GM19025 (cell line): ENCODE measurements around the gene PDXDC1.
"Not testable (repeated sequence)": the region's sequence is repeated elsewhere in the genome, so short reads cannot be mapped to it uniquely, and the experiment has no call there.

ENCODE experiments used
- ATAC-seq: cut with Tn5 transposase; IDR thresholded peaks from one replicate; pipeline ENCODE4 v1.9.1; 2021; ENCODE audit warnings: mild to moderate bottlenecking, low read depth, moderate library complexity; ENCODE audit not compliant: unreplicated experiment

The PDXDC1 gene

DNA sequence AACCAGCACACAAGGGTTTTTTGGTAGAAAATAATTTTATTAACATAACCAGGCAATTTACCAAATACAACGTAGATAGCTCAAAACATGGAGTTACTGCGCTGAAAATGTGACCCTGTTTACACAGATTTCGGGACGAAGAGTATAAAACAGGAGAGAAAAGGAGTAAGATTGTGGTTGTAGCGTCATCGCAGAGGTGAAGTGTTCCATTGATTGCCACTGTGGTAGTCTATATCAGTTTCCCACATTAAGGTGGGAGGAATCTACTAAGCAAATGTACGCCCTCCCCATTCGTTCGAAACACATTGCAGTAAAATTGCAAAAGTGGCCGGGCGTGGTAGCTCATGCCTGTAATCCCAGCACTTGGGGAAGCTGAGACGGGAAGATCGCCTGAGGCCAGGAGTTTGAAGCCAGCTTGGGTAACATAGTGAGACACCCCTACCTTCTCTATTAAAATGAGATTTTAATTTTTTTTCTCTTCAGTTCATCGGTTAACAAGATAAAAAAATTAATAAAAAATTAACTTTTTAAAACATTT lies 972 bp upstream of the PDXDC1 start:
- not testable (repeated sequence) for ATAC-seq

DNA sequence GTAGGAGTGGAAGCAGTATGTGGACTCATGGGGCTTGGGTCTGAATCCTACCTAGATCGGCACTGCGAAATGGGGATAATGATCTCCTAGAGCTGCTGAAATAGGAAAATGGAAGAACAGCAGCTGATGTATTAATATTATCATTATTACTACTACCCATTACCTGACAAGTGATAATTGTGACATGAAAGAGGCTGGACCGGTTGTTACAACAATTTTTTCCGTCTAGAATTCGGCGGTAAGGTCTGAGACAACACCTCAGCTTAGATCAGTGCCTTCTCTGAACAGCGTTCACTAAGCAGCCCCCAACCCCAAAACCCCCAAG lies 533 bp upstream of the PDXDC1 start:
- ATAC-seq: not testable (repeated sequence)

DNA sequence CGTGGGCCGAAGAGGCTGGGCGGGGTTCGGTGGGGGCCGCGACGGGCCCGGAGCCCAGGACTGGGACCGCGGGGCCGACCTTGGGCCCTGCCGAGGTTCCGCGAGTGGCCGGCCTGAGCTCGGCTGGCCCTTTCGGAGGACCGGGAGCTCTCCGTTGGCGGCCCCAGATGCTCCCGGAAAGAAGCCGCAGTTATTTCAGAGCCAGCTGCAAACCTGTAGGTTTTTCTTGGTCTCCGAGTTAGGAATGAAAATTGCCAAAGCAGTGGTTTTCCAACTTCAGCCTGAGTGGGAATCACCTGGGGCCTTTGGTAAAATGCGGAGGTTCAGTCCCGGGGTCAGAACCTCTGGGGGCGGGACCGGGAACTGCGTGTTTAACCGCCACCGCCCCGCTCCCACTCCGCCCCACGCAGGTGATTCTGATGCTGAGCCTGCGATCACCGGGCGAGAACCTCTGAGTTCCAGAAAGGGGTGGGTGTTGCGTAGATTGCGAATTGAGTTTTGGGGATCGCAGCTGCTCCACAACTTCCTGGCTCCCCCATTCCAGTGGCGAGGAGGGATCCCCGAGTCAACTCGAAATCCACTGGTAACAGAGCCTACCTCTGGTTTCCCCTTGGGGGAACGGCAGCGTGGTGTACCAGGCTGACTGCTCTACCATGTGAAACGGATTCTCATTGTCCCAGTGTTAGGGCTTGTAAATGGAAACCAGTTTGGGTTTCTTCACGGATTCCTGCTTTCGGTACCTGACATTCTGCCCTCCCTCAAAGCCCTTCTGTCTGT lies 780 bp downstream of the PDXDC1 start:
- not testable (repeated sequence) for ATAC-seq

DNA sequence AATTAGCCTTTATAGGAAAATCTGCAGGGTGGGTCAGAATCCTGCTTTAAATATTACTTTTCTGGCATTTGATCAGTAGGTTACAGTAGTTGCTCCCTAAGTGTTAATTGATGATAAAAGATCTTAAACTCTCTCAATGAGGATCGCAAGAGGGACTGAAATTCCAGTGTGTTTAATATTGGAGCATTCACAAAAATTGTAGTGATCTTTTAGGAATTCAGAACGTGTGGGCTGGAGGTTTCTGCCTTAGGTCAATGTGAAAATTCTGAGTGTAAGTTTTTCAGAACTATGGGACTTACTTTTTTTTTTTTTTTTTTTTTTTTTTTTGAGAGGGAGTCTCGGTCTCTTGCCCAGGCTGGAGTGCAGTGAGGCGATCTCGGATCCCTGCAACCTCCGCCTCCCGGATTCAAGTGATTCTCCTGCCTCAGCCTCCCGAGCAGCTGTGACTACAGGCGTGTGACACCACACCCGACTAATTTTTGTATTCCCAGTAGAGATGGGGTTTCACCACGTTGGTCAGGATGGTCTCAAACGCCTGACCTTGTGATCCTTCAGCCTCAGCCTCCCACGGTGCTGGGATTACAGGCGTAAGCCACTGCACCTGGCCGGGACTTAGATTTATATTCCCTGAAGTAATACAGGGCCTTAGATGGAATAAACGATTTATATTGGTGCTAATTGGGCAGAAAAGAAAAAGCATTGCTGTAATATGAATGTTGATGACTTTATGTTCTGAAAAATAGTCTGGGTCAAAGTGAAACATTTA lies 2.3 kb downstream of the PDXDC1 start:
- not testable (repeated sequence) for ATAC-seq

DNA sequence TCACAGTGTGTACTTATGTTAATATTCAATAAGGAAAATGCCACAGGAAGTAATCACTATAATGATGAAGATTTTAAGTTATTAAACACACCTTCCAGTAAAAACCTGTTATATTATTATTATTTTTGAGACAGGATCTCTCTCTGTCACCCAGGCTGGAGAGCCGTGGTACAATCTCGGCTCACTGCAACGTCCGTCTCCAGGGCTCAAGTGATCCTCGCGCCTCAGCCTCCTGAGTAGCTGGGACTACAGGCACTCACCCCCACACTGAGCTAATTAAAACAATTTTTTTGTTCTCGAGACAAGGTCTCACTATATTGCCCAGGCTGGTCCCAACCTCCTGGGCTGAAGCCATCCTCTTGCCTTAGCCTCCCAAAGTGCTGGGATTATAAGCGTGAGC lies 3.5 kb downstream of the PDXDC1 start:
- ATAC-seq: not testable (repeated sequence)

DNA sequence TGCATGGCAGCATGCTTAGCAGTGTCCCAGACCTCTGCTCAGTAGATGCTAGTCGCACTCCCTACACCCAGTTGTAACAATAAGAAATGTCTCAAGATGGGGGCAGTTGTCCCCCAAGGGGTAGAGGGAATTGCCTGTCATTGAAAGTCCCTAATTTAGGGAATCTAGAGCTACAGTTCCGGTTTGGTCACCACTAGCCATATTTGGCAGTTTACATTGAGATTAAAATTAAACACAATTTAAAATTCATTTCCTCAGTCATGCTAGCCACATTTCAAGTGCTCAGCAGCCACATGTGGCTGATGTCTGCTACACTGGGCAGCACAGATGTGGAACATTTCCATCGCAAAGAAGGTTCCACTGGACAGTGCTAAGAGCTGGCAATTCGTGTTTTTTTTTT lies 4.1 kb downstream of the PDXDC1 start:
- not testable (repeated sequence) for ATAC-seq

DNA sequence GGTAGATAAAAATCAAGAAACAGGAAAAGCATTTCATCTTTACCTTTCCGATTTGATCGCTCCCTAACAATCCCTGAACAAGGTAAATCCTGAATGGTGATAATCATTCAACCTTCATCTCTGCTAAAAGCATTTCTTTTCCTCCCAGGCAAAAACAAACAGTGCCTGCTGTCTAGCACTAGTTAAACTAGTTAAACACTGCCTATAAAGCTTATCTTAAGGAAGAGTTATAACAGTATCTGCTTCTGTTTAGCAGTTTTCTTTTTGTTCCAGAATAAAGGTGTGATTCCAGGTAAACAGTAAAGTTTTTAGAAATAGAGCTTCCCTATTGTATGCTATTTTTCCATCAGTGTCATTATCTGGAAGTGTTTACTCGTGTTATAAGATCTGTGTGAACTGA lies 6.4 kb downstream of the PDXDC1 start:
- ATAC-seq: not testable (repeated sequence)

DNA sequence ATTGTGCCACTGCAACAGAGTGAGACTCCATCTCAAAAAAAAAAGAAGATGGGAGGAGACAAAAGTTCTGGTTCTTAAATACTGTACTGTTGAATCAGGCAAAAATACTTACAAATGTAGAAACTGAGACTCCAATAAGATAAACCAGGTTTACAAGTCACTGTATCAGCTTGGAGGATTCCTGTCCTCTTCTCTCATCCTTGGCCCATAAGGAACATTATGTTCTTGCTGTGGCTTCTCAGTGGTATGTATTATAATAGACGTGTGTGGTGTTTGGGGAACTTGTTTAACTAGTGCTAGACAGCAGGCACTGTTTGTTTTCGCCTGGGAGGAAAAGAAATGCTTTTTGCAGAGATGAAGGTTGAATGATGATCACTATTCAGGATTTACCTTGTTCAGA lies 7.7 kb downstream of the PDXDC1 start:
- ATAC-seq: not testable (repeated sequence)

DNA sequence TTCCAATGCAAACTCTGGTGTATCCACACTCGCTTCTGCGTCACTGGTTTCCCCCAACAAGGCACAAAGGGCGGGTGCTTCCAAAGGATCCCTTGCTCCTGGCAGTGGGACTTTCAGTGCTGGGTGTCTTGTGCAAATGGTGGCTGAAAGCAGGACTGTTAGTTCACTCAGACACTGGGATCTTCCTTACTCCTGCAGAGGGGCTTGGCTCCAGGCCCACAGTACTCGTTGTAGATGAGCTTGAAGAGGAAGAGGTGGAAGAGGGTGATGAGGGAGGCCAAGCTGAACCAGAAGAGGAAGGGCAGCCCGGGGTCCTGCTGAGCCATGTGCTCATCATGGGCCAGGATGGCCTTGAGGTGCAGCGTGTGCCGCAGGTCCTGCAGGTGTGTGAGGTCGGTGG lies 13.3 kb downstream of the PDXDC1 start:
- not testable (repeated sequence) for ATAC-seq

DNA sequence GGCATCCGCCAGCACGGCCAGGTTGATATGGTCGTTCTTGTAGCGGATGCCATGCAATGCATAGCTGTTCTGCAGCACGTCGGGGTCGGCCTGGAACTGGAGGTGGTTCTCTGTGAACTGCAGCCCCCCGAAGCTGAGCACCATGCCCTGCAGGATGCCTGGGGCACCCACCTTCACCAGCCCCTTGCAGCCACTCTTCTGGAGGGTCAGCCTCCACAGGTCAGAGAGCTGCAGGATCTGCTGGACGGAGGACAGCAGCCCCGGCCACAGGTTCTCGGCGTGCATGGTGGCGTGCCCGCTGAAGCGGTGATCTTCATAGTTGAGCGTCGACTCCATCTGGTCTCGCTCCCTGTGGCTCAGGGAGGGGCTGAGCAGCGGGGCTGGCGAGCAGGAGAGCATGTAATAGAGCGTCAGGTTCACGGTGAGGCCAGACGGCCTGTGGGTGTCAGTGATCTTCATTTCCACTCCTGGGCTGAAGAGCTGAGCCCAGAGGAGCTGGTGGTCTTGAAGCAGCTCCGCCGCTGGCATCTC lies 13.9 kb downstream of the PDXDC1 start:
- ATAC-seq: not testable (repeated sequence)

DNA sequence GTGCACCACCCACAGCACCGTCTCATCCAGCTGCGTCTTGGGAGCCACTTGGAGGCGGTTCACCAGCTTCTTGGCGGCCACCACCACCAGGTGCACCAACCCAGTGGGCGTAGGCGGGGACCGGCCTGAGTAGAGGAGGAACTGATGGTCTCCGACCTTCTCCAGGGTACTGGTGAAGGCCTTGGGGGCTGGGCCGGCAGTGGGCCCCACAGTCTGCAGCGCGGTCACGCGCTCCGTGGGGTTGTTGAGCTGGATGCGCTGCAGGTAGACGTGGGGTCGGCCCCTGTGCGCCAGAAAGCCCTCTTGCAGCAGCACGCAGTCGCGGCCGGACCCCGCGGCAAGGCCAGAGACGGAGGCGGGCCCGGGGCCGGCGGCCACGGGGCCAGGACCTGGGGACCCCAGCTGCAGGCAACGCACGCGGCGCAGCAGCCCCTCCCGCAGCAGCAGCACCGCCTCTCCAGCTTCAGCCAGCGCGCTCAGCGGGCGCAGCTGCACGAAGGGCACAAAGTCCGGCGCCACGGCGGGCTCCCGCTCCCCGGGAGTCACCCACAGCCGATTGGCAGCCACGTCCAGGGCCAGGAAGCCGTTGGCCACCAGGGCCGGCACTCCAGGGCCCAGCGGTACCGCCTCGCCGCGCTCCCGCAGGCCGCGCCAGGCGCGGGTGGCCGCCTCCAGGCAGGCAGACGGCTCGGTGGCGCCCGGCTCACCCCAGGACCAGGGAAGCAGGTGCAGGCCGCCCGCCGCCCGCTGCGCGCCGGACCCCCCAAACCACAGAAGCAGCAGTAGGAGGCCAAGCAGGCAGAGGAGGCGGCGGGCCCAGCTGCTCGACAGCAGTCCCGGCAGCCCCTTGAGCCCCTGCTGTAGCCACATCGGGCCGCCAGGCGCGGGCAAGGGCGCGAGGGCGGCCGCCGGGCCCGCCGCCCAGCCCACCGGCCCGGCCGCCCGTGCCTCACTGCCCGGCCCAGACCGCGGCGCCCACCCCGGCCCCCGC lies 14.8 kb downstream of the PDXDC1 start:
- ATAC-seq: not testable (repeated sequence)

DNA sequence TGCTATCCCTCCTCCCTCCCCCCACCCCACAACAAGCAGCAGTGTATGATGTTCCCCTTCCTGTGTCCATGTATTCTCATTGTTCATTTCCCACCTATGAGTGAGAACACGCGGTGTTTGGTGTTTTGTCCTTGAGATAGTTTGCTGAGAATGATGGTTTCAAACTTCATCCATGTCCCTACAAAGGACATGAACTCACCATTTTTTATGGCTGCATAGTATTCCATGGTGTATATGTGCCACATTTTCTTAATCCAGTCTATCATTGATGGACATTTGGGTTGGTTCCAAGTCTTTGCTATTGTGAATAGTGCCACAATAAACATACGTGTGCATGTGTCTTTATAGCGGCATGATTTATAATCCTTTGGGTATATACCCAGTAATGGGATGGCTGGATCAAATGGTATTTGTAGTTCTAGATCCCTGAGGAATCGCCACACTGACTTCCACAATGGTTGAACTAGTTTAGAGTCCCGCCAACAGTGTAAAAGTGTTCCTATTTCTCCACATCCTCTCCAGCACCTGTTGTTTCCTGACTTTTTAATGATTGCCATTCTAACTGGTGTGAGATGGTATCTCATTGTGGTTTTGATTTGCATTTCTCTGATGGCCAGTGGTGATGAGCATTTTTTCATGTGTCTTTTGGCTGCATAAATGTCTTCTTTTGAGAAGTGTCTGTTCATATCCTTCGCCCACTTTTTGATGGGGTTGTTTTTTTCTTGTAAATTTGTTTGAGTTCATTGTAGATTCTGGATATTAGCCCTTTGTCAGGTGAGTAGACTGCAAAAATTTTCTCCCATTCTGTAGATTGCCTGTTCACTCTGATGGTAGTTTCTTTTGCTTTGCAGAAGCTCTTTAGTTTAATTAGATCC lies 18.7 kb downstream of the PDXDC1 start:
- not testable (repeated sequence) for ATAC-seq

DNA sequence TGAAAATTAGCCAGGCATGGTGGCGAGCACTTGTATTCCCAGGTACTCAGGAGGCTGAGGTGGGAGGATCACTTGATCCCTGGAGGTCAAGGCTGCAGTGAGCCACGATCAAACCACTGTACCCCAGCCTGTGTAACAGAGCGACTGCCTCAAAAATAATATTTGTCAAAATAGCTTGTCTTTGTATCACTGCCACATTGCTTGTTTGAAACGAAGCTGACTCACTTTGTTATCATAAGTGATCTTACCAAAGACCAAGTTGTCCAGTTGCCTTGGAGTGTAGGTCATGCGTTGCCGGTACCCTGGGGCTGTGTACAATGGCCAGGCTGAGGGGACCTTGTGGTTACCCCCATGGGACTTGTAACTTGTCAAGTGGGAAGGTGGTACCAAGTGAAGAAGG lies 21.9 kb downstream of the PDXDC1 start:
- ATAC-seq: not testable (repeated sequence)

DNA sequence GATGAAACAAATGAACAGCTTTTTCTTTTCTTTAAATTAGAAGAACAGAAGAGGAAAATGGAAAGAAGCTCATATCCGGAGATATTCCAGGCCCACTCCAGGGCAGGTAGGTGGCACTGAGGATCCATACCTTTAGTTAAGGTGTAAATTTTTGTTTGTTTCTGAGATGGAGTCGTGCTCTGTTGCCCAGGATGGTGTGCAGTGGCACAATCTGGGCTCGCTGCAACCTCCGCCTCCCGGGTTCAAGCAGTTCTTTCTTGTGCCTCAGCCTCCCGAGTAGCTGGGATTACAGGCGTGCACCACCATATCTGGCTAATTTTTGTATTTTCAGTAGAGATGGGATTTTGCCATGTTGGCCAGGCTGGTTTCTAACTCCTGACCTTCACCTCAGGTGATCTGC lies 23.5 kb downstream of the PDXDC1 start:
- ATAC-seq: not testable (repeated sequence)

DNA sequence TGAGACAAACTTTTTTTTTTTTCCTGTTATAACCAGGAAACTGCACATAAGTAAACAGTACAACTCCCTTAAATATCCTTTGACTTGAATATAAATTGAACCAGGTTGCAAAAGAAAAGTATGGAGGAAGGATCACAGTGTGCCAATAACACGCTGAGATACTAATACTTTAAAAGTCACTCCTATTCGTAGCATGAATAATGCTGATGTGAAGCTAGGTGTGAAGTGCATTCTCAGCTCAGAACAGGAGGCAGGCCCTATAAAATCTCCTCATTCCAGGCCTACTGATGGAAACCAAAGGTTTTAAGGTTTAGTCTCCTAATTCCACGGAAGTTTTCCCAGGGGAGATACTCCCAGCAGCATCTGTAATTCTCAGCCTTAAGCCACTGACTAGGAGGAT lies 25.0 kb downstream of the PDXDC1 start:
- ATAC-seq: not testable (repeated sequence)

DNA sequence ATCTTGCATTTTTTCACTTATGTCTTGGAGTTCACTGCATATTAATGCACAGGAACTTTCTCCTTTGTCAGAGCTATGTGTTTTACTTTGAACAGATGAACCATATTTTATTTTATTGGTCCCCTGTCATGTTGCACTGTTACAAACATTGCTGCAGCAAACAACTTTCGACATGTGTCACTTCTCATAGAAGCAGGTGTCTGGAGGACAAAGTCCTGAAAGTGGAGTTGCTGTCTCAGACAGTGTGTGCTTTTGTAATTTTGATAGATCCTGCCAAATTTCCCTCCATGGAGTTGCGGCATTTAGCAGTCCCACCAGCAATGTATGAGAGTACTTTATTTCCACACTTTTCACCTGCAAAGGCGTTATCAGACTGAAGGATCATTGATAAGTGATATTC lies 27.6 kb downstream of the PDXDC1 start:
- ATAC-seq: not testable (repeated sequence)

DNA sequence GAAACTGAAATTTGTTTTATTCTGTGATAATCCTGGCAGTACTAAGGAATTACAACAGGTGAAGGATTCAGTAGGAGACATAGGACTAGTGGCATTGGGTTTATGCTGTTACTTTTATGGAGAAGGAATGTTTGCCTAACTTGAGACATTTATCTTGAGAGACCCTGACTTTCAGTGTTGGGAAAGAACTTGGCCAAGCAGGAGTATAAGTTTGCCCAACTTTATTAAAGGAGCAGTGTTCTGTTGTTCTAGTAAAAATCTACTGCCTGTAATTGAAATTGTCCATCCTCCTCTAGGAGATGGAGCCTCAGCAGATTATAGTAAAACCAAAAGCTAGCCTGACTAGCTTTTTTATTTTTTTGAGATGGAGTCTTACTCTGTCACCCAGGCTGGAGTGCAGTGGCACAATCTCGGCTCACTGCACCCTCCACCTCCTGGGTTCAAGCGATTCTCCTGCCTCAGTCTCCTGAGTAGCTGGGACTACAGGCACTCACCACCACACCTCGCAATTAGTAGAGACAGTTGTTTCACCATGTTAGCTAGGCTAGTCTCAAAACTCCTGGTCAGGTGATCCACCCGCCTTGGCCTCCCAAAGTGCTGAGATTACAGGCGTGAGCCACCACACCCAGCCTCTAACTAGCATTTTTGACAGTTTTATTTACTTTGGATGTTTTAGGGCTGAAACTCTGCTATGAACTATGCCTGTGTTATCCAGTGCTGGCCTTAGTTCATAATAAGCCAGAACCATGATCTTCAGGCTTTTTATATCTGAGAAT lies 30.7 kb downstream of the PDXDC1 start:
- ATAC-seq: not testable (repeated sequence)

DNA sequence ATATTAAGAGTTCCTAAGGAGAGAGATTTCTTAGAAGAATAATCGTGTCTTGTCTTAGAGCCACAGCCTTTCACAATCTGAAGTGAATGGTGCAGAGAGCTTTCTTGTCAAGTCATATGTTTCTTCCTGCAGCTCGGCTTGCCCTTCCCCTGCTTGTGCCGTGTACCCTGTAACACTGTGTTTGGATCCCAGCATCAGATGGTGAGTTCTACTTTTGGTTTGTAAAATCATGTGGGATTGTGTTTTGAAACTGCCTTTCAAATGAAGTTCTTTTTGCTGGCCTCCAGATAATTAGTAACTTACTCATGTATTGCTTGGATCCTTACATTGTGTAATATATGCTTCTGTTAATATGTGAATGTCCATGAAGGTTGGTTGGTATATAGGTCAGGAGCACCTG lies 33.8 kb downstream of the PDXDC1 start:
- ATAC-seq: not testable (repeated sequence)
